Lung (tissue), 13 donors: ENCODE results near the gene SGCG. TPM values are rescaled to one million over a fixed set of nuclear protein-coding genes. Genes with fewer than 3 reads are reported as not detected.

ENCODE experiments used
- ATAC-seq: fragments of 200-7000 bp; cut with Tn5 transposase; one replicate; pipeline ENCODE4 v1.9.1; 2020; ENCODE audit warnings: moderate number of reproducible peaks; ENCODE audit not compliant: insufficient read depth, low FRiP score
- DNase-seq, 3 donors: peaks; one replicate each; pipeline ENCODE4 v3.0.0-alpha.2; 2013 to 2017
- H3K27ac ChIP-seq, 2 donors: one replicate each; pipeline ENCODE4 v1.5.1; 2013; ENCODE audit warnings: mild to moderate bottlenecking in 2 of 2, moderate library complexity in 2 of 2, control low read depth in 1 of 2, inconsistent platforms in 1 of 2, low read depth in 1 of 2, low read length in 1 of 2
- H3K27me3 ChIP-seq, 3 donors: one replicate each; pipeline ENCODE4 v1.5.1; 2013; ENCODE audit warnings: low read length in 2 of 3; ENCODE audit not compliant: control insufficient read depth in 3 of 3, insufficient read depth in 3 of 3
- H3K36me3 ChIP-seq, 4 donors: one replicate each; pipeline ENCODE4 v1.5.1; 2013; ENCODE audit warnings: low read length in 4 of 4, mild to moderate bottlenecking in 1 of 4, moderate library complexity in 1 of 4; ENCODE audit not compliant: control insufficient read depth in 4 of 4, insufficient read depth in 4 of 4
- H3K4me1 ChIP-seq, 5 donors: one replicate each; pipeline ENCODE4 v1.5.1; 2013; ENCODE audit warnings: low read length in 5 of 5, mild to moderate bottlenecking in 2 of 5, moderate library complexity in 1 of 5; ENCODE audit not compliant: control insufficient read depth in 5 of 5, insufficient read depth in 5 of 5
- H3K4me3 ChIP-seq: one replicate; pipeline ENCODE4 v1.5.1; 2013; ENCODE audit warnings: mild to moderate bottlenecking, control low read depth, moderate library complexity
- H3K9ac ChIP-seq, 2 donors: one replicate each; pipeline ENCODE4 v1.5.1; 2013; ENCODE audit warnings: low read length in 2 of 2, control low read depth in 1 of 2; ENCODE audit not compliant: insufficient read depth in 1 of 2
- H3K9me3 ChIP-seq, 4 donors: one replicate each; pipeline ENCODE4 v1.5.1; 2013; ENCODE audit warnings: low read length in 3 of 4, mild to moderate bottlenecking in 1 of 4, moderate library complexity in 1 of 4; ENCODE audit not compliant: control insufficient read depth in 4 of 4, insufficient read depth in 3 of 4
- WGBS, 2 donors: extraction: QIAGEN DNeasy Blood & Tissue Kit; methylation state at CpG; one replicate each; pipeline ENCODE4 v1.1.7; 2013; 5-methylcytosine and 5-hydroxymethylcytosine counted together
- polyA plus RNA-seq, 2 donors: library from polyadenylated mRNA; stranded (reverse); fragments of 200-250 nt; gene quantifications; one replicate each; pipeline ENCODE4 v1.2.1, GENCODE V29; 2013
- small RNA-seq: library from RNA; depleted of rRNA; stranded (forward); fragments of <200 nt; gene quantifications from one replicate; pipeline ENCODE3, GENCODE V24; 2014; ENCODE audit warnings: low replicate concordance
- total RNA-seq, 2 donors: library from RNA; depleted of rRNA in 1 of 2; stranded (reverse); fragments of >200 nt in 1 of 2; gene quantifications; one replicate each; pipeline ENCODE4 v1.2.1, GENCODE V29; 2014 to 2021
- TF ChIP-seq, protein P1 (sequence below): IDR thresholded peaks from 2 replicates; pipeline ENCODE4 v1.5.1; 2012; ENCODE audit warnings: mild to moderate bottlenecking; ENCODE audit errors: control extremely low read depth, extremely low read depth
- donor health status: control.
- donor health status: control.
- donor health status: Bipolar disorder and iron deficiency.
- donor health status: healthy.
- donor health status: DM: yes; HTN: yes; CAD: no.

Gene SGCG
- total and polyA plus RNA-seq, 4 donors = 0.41 to 5.5 (median 1.8) TPM

- DNase-seq (peak; percentile 55 to 88 (median 82)), ATAC-seq (no peak)
- Histone ChIP-seq H3K27ac (peak overlapping the region in 1 of 2 donors; percentile 22), H3K9ac (no peak overlapping the region), H3K4me1 (peaks cover 0 to 27% (median 18%) of the 10 kb centered on the region in 5 donors), H3K27me3 (no peaks in the 10 kb centered on the region), H3K36me3 (peaks cover 2 to 20% (median 7%) of the 10 kb centered on the region in 4 donors), H3K9me3 (no peaks in the 10 kb centered on the region), H3K4me3 (no peak overlapping the region)
- 38 to 42% methylated on average over 5 of the region's 5 CpGs for WGBS, 2 donors
- TF ChIP-seq, protein P1, sequence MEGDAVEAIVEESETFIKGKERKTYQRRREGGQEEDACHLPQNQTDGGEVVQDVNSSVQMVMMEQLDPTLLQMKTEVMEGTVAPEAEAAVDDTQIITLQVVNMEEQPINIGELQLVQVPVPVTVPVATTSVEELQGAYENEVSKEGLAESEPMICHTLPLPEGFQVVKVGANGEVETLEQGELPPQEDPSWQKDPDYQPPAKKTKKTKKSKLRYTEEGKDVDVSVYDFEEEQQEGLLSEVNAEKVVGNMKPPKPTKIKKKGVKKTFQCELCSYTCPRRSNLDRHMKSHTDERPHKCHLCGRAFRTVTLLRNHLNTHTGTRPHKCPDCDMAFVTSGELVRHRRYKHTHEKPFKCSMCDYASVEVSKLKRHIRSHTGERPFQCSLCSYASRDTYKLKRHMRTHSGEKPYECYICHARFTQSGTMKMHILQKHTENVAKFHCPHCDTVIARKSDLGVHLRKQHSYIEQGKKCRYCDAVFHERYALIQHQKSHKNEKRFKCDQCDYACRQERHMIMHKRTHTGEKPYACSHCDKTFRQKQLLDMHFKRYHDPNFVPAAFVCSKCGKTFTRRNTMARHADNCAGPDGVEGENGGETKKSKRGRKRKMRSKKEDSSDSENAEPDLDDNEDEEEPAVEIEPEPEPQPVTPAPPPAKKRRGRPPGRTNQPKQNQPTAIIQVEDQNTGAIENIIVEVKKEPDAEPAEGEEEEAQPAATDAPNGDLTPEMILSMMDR = no peak
Observed at GRCh38 chr13:23372264-23372906, 191.6 kb downstream of the SGCG start.

Small RNA genes within 50 kb of the gene (small RNA-seq; reads per million reads assigned to genes)
- gene RNU6-58P (not detected), gene RNY3P4 (not detected)
